Sigmoid colon (tissue), 7 donors: ENCODE measurements around the gene HK1. TPM values are rescaled to one million over a fixed set of nuclear protein-coding genes. Genes with fewer than 3 reads are reported as not detected.

Source experiments
- DNase-seq: peaks from one replicate; pipeline ENCODE4 v3.0.0-alpha.2; 2019
- H3K27ac ChIP-seq, 4 donors: fragments of 200-600 bp; sonication (generic); one replicate each; pipeline ENCODE4 v1.5.1; 2016 to 2019; ENCODE audit warnings: mild to moderate bottlenecking in 1 of 4
- H3K27me3 ChIP-seq, 3 donors: fragments of 200-600 bp; sonication (generic); one replicate each; pipeline ENCODE4 v1.5.1; 2019; ENCODE audit warnings: mild to moderate bottlenecking in 1 of 3
- H3K36me3 ChIP-seq, 4 donors: fragments of 200-600 bp; sonication (generic); one replicate each; pipeline ENCODE4 v1.5.1; 2016 to 2019
- H3K4me1 ChIP-seq, 4 donors: fragments of 200-600 bp; sonication (generic); one replicate each; pipeline ENCODE4 v1.5.1; 2017 to 2019
- H3K4me3 ChIP-seq, 4 donors: fragments of 200-600 bp; sonication (generic); one replicate each; pipeline ENCODE4 v1.5.1; 2017 to 2019; ENCODE audit warnings: mild to moderate bottlenecking in 2 of 4, moderate library complexity in 1 of 4
- H3K9me3 ChIP-seq, 4 donors: fragments of 200-600 bp in 3 of 4; sonication (generic) in 3 of 4; one replicate each; pipeline versions ENCODE4 v1.5.1 to v1.6.1; 2013 to 2019
- CTCF ChIP-seq, 4 experiments: fragments of 450-650 bp in 3 of 4; fragments of 200-600 bp in 1 of 4; IDR thresholded peaks; one replicate each; pipeline ENCODE4 v1.5.1; 2016 to 2019; ENCODE audit warnings: antibody characterized with exemption in 4 of 4, mild to moderate bottlenecking in 3 of 4, moderate library complexity in 2 of 4
- EP300 ChIP-seq, 4 donors: sonication (generic); formaldehyde crosslinking; IDR thresholded peaks; one replicate each; pipeline ENCODE4 v1.6.1; 2017; ENCODE audit warnings: antibody characterized with exemption in 4 of 4
- POLR2A ChIP-seq, 2 donors: fragments of 450-650 bp; IDR thresholded peaks; one replicate each; pipeline ENCODE4 v1.6.1; 2016; ENCODE audit warnings: antibody characterized with exemption in 2 of 2, mild to moderate bottlenecking in 2 of 2, moderate library complexity in 2 of 2
- POLR2AphosphoS5 ChIP-seq, 4 donors: sonication (generic); formaldehyde crosslinking; IDR thresholded peaks; one replicate each; pipeline ENCODE4 v1.6.1; 2017; ENCODE audit warnings: antibody characterized with exemption in 4 of 4
- WGBS, 2 donors: extraction: QIAGEN DNeasy Blood & Tissue Kit; methylation state at CpG; one replicate each; pipeline ENCODE4 v1.1.7; 2013; 5-methylcytosine and 5-hydroxymethylcytosine counted together
- intact Hi-C: fragments of 100-400 bp; cut with DNase I; formaldehyde crosslinking; loops from one replicate; pipeline ENCODE4 v1.15.1; 2023
- polyA plus RNA-seq, 3 donors: library from polyadenylated mRNA; stranded (reverse); fragments of 200-250 nt; gene quantifications; one replicate each; pipeline ENCODE4 v1.2.3, GENCODE V29; 2013
- total RNA-seq, 4 donors: library from RNA; depleted of rRNA; stranded (reverse); fragments of >200 nt; gene quantifications; one replicate each; pipeline ENCODE4 v1.1.0, GENCODE V29; 2016
- donor health status: healthy with polysubstance abuse.
- donor health status: Bipolar disorder and iron deficiency.
- donor health status: healthy.

The HK1 gene
- total and polyA plus RNA-seq, 7 donors = 23.4 to 74.9 (median 65.8) TPM

DNA sequence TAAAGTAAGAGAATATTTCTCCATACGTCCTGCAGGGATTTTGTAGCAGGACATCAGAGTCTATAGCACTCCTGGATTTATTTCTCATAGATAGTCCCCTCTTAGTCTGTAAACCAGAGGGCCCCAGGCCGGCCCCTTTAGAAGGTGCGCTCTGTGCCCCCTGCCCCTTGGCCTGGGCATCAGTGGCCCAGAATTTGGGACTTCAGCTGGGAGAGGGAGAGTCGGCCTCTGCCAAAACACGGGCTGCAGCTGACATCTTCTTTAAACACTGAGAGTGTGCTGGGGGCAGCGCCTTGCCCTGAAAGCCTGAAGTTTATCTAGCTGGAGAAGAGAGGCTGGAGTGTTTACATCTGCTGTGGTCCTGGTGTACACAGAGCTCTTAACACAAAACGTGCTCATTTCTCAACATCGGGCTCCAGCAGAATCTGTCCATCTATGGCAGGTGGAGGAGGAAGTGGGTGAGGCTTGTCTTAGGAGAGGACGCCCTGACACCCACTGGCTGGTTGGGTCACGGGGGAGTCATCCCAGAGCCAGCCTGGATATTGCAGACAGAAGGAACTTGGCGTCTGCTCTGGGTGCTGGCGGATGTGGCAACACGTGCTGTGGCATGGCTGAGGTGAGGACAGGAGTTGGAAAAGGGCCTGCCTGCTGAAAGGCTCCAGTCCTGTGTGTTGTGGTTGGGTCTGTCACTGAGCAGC, 143.5 kb downstream of the HK1 start:
- H3K9me3 ChIP-seq = no peaks in the 10 kb centered on the region
- TF ChIP-seq POLR2A (IDR thresholded peaks at IDR 0.05) (no peak), POLR2AphosphoS5 (IDR thresholded peaks at IDR 0.05) (peak in 3 of 4 donors; percentile 83 to 91 (median 85)), EP300 (IDR thresholded peaks at IDR 0.05) (peak; percentile 54 to 89 (median 69))
- WGBS, 2 donors = 70 to 73% methylated on average over 13 of the region's 13 CpGs
- H3K27ac ChIP-seq = peak overlapping the region; percentile 88 to 97 (median 94)
- DNase-seq = peak; percentile 98
- no peaks in the 10 kb centered on the region for H3K27me3 ChIP-seq
- H3K4me1 ChIP-seq = peaks cover 0 to 77% (median 61%) of the 10 kb centered on the region in 4 donors
- intact Hi-C loops = no loop called here
- no peaks in the 10 kb centered on the region for H3K36me3 ChIP-seq
- peak overlapping the region in 1 of 4 donors; percentile 13 for H3K4me3 ChIP-seq

GRCh38 chr10:69422676-69423075, 144.4 kb downstream of the HK1 start:
- Histone ChIP-seq H3K27me3 (no peaks in the 10 kb centered on the region), H3K9me3 (no peaks in the 10 kb centered on the region), H3K36me3 (no peaks in the 10 kb centered on the region), H3K27ac (peak overlapping the region; percentile 88 to 97 (median 94)), H3K4me3 (no peak overlapping the region), H3K4me1 (peaks cover 0 to 74% (median 57%) of the 10 kb centered on the region in 4 donors)
- no peak for TF ChIP-seq CTCF (IDR thresholded peaks at IDR 0.05)
- TF ChIP-seq EP300 (IDR thresholded peaks at IDR 0.05) = no peak
- TF ChIP-seq POLR2AphosphoS5 (IDR thresholded peaks at IDR 0.05) = no peak
- no peak for TF ChIP-seq POLR2A (IDR thresholded peaks at IDR 0.05)
- 91 to 92% methylated on average over 4 of the region's 4 CpGs for WGBS, 2 donors
- DNase-seq = peak; percentile 59
- intact Hi-C loops = no loop called here

DNA sequence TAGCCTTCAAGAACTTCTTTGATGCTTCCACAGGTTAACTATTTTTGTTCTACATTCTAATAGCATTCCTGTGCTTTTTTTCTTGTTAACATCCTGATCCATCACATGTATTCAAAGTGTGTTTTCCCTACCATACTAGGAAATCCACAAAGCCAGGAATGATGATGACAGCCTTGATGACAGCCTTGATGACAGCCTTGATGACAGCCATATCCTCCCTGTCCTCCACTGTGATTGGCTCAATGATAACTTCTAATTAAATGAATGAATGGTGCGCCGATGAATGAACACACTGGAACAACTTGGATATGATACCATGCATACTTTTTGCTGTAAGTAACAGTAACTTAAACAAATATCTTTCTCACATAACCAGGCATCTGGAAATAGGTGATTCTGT, 146.7 kb downstream of the HK1 start:
- Histone ChIP-seq H3K27me3 (no peaks in the 10 kb centered on the region), H3K4me1 (peaks cover 0 to 50% (median 34%) of the 10 kb centered on the region in 4 donors), H3K4me3 (no peak overlapping the region), H3K36me3 (peaks cover 0 to 11% (median 0%) of the 10 kb centered on the region in 4 donors), H3K27ac (peak overlapping the region; percentile 88 to 97 (median 94)), H3K9me3 (no peaks in the 10 kb centered on the region)
- intact Hi-C loops = no loop called here
- TF ChIP-seq POLR2A (IDR thresholded peaks at IDR 0.05) (no peak), POLR2AphosphoS5 (IDR thresholded peaks at IDR 0.05) (no peak), EP300 (IDR thresholded peaks at IDR 0.05) (no peak), CTCF (IDR thresholded peaks at IDR 0.05) (no peak)
- WGBS, 2 donors = 98 to 99% methylated on average over 2 of the region's 2 CpGs
- no peak for DNase-seq

GRCh38 chr10:69425511-69426298, 147.4 kb downstream of the HK1 start:
- H3K36me3 ChIP-seq = peaks cover 0 to 11% (median 0%) of the 10 kb centered on the region in 4 donors
- H3K27ac ChIP-seq = peak overlapping the region; percentile 88 to 97 (median 94)
- H3K4me3 ChIP-seq = no peak overlapping the region
- H3K9me3 ChIP-seq = no peaks in the 10 kb centered on the region
- TF ChIP-seq POLR2AphosphoS5 (IDR thresholded peaks at IDR 0.05) (no peak), CTCF (IDR thresholded peaks at IDR 0.05) (no peak), EP300 (IDR thresholded peaks at IDR 0.05) (no peak), POLR2A (IDR thresholded peaks at IDR 0.05) (no peak)
- H3K27me3 ChIP-seq = no peaks in the 10 kb centered on the region
- DNase-seq = peak; percentile 25
- intact Hi-C loops = loop anchor here (1.0 kb wide), 1 partner anchor 82 kb away; no protein-coding TSS in a partner anchor
- WGBS, 2 donors = 12 to 26% methylated on average over 5 of the region's 5 CpGs
- peaks cover 0 to 44% (median 29%) of the 10 kb centered on the region in 4 donors for H3K4me1 ChIP-seq

GRCh38 chr10:69426376-69426727, 148.1 kb downstream of the HK1 start:
- Histone ChIP-seq H3K4me1 (peaks cover 0 to 37% (median 25%) of the 10 kb centered on the region in 4 donors), H3K36me3 (peaks cover 0 to 11% (median 0%) of the 10 kb centered on the region in 4 donors), H3K9me3 (no peaks in the 10 kb centered on the region), H3K27me3 (no peaks in the 10 kb centered on the region), H3K4me3 (no peak overlapping the region), H3K27ac (peak overlapping the region; percentile 88 to 97 (median 94))
- DNase-seq = peak; percentile 67
- TF ChIP-seq POLR2AphosphoS5 (IDR thresholded peaks at IDR 0.05) (peak in 1 of 4 donors; percentile 16), CTCF (IDR thresholded peaks at IDR 0.05) (no peak), POLR2A (IDR thresholded peaks at IDR 0.05) (no peak), EP300 (IDR thresholded peaks at IDR 0.05) (peak in 1 of 4 donors; percentile 43)
- 77 to 82% methylated on average over 4 of the region's 4 CpGs for WGBS, 2 donors
- intact Hi-C loops = loop anchor here (1.0 kb wide), 1 partner anchor 81 kb away; no protein-coding TSS in a partner anchor
